ENCODE results near the gene VIPR1.

- TF ChIP-seq CTCF (conservative IDR thresholded peaks at IDR 0.05 in 1 of 2, IDR thresholded peaks at IDR 0.05 in 1 of 2; ENCODE audit: low read depth in 1 of 2, low read length in 2 of 2) (no peak), EZH2 (IDR thresholded peaks at IDR 0.05; ENCODE audit: low read length, missing control alignments) (no peak)
Measured at GRCh38 chr3:42497009-42497731, 5.3 kb upstream of the VIPR1 start.
